ENCODE measurements around the gene HIGD1C.

HIGD1C gene

DNA sequence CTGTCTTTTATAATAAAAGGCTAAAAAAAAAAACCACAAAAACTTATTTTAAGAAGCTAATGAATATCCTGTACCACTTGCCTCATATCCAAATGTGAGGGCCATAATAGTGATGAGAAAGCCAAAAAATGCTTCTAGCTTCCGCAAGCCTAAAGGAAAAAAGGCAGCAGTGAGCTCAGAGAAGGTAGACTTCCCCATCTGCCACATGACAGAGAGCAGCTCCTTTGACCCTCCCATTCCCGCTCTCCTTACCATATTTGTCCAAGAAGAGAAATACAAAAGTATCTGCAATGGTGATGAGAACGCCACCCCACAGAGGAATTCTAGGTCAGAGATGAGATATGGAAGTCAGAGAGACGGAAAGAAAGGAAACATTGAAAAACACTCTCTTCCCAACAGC is 46.7 kb downstream of the HIGD1C start:
- no peak for TF ChIP-seq ESRRG (CRISPR knock-in tag; IDR thresholded peaks at IDR 0.05)
- no peak for TF ChIP-seq OSR1 (CRISPR knock-in tag; IDR thresholded peaks at IDR 0.05)
- no peak for TF ChIP-seq ZFP3 (CRISPR knock-in tag; IDR thresholded peaks at IDR 0.05)
- no peak for TF ChIP-seq PPARA (CRISPR knock-in tag; IDR thresholded peaks at IDR 0.05; ENCODE audit: borderline replicate concordance)
- TF ChIP-seq ZNF8 (CRISPR knock-in tag; IDR thresholded peaks at IDR 0.05): no peak
- TF ChIP-seq TOX (CRISPR knock-in tag; IDR thresholded peaks at IDR 0.05; ENCODE audit: borderline replicate concordance): no peak
- TF ChIP-seq, protein P1, sequence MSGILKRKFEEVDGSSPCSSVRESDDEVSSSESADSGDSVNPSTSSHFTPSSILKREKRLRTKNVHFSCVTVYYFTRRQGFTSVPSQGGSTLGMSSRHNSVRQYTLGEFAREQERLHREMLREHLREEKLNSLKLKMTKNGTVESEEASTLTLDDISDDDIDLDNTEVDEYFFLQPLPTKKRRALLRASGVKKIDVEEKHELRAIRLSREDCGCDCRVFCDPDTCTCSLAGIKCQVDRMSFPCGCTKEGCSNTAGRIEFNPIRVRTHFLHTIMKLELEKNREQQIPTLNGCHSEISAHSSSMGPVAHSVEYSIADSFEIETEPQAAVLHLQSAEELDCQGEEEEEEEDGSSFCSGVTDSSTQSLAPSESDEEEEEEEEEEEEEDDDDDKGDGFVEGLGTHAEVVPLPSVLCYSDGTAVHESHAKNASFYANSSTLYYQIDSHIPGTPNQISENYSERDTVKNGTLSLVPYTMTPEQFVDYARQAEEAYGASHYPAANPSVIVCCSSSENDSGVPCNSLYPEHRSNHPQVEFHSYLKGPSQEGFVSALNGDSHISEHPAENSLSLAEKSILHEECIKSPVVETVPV (CRISPR knock-in tag; IDR thresholded peaks at IDR 0.05): no peak
- no peak for TF ChIP-seq ZFP30 (CRISPR knock-in tag; IDR thresholded peaks at IDR 0.05)
- no peak for TF ChIP-seq ZC3H10 (CRISPR knock-in tag; IDR thresholded peaks at IDR 0.05)
- no peak for TF ChIP-seq ZNF70 (CRISPR knock-in tag; IDR thresholded peaks at IDR 0.05)
- ATAC-seq: no peak

DNA sequence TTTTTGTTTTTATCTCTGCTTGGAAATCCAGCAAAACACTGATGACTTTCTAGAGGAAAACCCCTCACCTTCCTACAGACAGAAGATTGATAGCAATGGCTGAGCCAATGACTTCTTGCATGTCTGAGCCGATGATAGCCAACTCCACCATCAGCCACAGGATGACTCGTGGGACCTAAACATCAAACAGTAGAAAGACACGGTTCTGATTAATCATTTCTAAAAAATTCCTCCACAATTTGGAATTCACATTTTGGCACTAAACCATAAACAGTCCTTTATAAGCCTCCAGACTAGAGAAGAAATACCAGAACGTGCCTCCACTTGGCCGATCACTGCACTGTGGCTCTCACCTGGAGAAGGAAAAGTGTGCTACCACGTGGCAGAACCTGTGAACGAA is 47.9 kb downstream of the HIGD1C start:
- TF ChIP-seq CSDC2 (CRISPR knock-in tag; IDR thresholded peaks at IDR 0.05) (no peak), ZNF70 (CRISPR knock-in tag; IDR thresholded peaks at IDR 0.05) (no peak), ZC3H10 (CRISPR knock-in tag; IDR thresholded peaks at IDR 0.05) (no peak), TCF4 (CRISPR knock-in tag; IDR thresholded peaks at IDR 0.05; ENCODE audit: borderline replicate concordance) (no peak), ISL1 (CRISPR knock-in tag; IDR thresholded peaks at IDR 0.05) (no peak), RARB (CRISPR knock-in tag; IDR thresholded peaks at IDR 0.05) (no peak), SNAI2 (CRISPR knock-in tag; IDR thresholded peaks at IDR 0.05) (no peak), GLIS3 (CRISPR knock-in tag; IDR thresholded peaks at IDR 0.05) (no peak), ZFP3 (CRISPR knock-in tag; IDR thresholded peaks at IDR 0.05) (no peak), PPARA (CRISPR knock-in tag; IDR thresholded peaks at IDR 0.05; ENCODE audit: borderline replicate concordance) (no peak), BACH2 (CRISPR knock-in tag; IDR thresholded peaks at IDR 0.05; ENCODE audit: borderline replicate concordance) (no peak), ARNTL (CRISPR knock-in tag; IDR thresholded peaks at IDR 0.05; ENCODE audit: borderline replicate concordance, low read depth) (no peak), ZNF565 (CRISPR knock-in tag; conservative IDR thresholded peaks at IDR 0.05; ENCODE audit: low read depth) (no peak)
- TF ChIP-seq, protein P2, sequence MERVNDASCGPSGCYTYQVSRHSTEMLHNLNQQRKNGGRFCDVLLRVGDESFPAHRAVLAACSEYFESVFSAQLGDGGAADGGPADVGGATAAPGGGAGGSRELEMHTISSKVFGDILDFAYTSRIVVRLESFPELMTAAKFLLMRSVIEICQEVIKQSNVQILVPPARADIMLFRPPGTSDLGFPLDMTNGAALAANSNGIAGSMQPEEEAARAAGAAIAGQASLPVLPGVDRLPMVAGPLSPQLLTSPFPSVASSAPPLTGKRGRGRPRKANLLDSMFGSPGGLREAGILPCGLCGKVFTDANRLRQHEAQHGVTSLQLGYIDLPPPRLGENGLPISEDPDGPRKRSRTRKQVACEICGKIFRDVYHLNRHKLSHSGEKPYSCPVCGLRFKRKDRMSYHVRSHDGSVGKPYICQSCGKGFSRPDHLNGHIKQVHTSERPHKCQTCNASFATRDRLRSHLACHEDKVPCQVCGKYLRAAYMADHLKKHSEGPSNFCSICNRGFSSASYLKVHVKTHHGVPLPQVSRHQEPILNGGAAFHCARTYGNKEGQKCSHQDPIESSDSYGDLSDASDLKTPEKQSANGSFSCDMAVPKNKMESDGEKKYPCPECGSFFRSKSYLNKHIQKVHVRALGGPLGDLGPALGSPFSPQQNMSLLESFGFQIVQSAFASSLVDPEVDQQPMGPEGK (CRISPR knock-in tag; IDR thresholded peaks at IDR 0.05; ENCODE audit: borderline replicate concordance): no peak
- TF ChIP-seq, protein P3, sequence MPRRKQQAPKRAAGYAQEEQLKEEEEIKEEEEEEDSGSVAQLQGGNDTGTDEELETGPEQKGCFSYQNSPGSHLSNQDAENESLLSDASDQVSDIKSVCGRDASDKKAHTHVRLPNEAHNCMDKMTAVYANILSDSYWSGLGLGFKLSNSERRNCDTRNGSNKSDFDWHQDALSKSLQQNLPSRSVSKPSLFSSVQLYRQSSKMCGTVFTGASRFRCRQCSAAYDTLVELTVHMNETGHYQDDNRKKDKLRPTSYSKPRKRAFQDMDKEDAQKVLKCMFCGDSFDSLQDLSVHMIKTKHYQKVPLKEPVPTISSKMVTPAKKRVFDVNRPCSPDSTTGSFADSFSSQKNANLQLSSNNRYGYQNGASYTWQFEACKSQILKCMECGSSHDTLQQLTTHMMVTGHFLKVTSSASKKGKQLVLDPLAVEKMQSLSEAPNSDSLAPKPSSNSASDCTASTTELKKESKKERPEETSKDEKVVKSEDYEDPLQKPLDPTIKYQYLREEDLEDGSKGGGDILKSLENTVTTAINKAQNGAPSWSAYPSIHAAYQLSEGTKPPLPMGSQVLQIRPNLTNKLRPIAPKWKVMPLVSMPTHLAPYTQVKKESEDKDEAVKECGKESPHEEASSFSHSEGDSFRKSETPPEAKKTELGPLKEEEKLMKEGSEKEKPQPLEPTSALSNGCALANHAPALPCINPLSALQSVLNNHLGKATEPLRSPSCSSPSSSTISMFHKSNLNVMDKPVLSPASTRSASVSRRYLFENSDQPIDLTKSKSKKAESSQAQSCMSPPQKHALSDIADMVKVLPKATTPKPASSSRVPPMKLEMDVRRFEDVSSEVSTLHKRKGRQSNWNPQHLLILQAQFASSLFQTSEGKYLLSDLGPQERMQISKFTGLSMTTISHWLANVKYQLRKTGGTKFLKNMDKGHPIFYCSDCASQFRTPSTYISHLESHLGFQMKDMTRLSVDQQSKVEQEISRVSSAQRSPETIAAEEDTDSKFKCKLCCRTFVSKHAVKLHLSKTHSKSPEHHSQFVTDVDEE (CRISPR knock-in tag; IDR thresholded peaks at IDR 0.05): no peak
- TF ChIP-seq, protein P1 (CRISPR knock-in tag; IDR thresholded peaks at IDR 0.05): no peak
- TF ChIP-seq, protein P4, sequence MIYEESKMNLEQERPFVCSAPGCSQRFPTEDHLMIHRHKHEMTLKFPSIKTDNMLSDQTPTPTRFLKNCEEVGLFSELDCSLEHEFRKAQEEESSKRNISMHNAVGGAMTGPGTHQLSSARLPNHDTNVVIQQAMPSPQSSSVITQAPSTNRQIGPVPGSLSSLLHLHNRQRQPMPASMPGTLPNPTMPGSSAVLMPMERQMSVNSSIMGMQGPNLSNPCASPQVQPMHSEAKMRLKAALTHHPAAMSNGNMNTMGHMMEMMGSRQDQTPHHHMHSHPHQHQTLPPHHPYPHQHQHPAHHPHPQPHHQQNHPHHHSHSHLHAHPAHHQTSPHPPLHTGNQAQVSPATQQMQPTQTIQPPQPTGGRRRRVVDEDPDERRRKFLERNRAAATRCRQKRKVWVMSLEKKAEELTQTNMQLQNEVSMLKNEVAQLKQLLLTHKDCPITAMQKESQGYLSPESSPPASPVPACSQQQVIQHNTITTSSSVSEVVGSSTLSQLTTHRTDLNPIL (CRISPR knock-in tag; IDR thresholded peaks at IDR 0.05; ENCODE audit: low read depth): no peak
- ATAC-seq: no peak; the same call in 2 of the 3 replicates

DNA sequence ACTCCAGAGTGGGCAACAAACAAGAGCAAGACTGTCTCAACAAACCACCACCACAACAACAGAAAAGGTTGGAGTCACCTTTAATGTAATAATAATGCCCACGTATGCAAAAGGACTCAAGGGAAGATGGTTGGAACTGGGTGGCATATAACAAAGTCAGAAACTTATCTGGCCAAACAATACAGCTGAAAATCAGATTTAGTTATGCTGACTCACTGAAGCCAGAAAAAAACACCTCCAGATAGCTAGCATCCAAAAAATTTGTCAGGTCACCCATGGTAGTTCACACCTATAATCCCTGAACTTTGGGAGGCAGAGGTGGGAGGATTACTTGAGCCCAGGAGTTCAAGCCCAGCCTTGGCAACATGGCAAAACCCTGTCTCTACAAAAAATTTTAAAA is 49.5 kb downstream of the HIGD1C start:
- ATAC-seq: no peak
- TF ChIP-seq, protein P3 (CRISPR knock-in tag; IDR thresholded peaks at IDR 0.05): no peak
- no peak for TF ChIP-seq ZFP3 (CRISPR knock-in tag; IDR thresholded peaks at IDR 0.05)
